Thyroid gland (tissue), 4 donors: ENCODE results near the gene SLC24A3.

ENCODE experiments used
- CTCF ChIP-seq, 6 experiments: fragments of 200-600 bp in 3 of 6; fragments of 450-650 bp in 3 of 6; sonication (generic) in 3 of 6; IDR thresholded peaks; one replicate each; pipeline ENCODE4 v1.5.1; 2016 to 2019; ENCODE audit warnings: antibody characterized with exemption in 6 of 6, mild to moderate bottlenecking in 2 of 6, inconsistent platforms in 1 of 6, moderate library complexity in 1 of 6
- POLR2A ChIP-seq, 2 donors: fragments of 450-650 bp; IDR thresholded peaks; one replicate each; pipeline ENCODE4 v1.6.1; 2017; ENCODE audit warnings: antibody characterized with exemption in 2 of 2, mild to moderate bottlenecking in 2 of 2, moderate library complexity in 1 of 2

- TF ChIP-seq CTCF (IDR thresholded peaks at IDR 0.05) (no peak), POLR2A (IDR thresholded peaks at IDR 0.05) (no peak)
Measured at GRCh38 chr20:19672498-19672897, 460.1 kb downstream of the SLC24A3 start.
